Activated CD8-positive, alpha-beta T cell treated with anti-CD3 and anti-CD28 coated beads, Interleukin-2, amount 10 ng/mL, durations not matched to agents 7 days and 5 days (primary cell): ENCODE measurements around the gene CDK4. TPM values are rescaled to one million over a fixed set of nuclear protein-coding genes. Genes with fewer than 3 reads are reported as not detected.

Experiments used
- ATAC-seq: fragments of 150-1000 bp; cut with Tn5 transposase; one replicate; pipeline ENCODE4 v1.10.0; 2021; ENCODE audit warnings: moderate library complexity
- CTCF ChIA-PET: fragments of 350-600 bp; sonication (Branson Sonifier 250); formaldehyde crosslinking; loops from one replicate; lab custom pipeline; 2021; ENCODE audit warnings: antibody characterized with exemption; lab: Charles Lee
- POLR2A ChIA-PET: fragments of 350-600 bp; sonication (Branson Sonifier 250); formaldehyde crosslinking; loops from one replicate; lab custom pipeline; 2021; ENCODE audit warnings: antibody characterized with exemption; lab: Charles Lee
- DNase-seq: peaks from one replicate; pipeline ENCODE4 v3.0.0-alpha.2; 2020
- H3K27ac Mint-ChIP-seq: one replicate; pipeline ENCODE4 v1.8.0; 2021; ENCODE audit warnings: mild to moderate bottlenecking, mixed read lengths
- H3K27me3 Mint-ChIP-seq: one replicate; pipeline ENCODE4 v1.8.0; 2021; ENCODE audit warnings: low read depth, mixed read lengths
- H3K36me3 Mint-ChIP-seq: one replicate; pipeline ENCODE4 v1.8.0; 2021; ENCODE audit warnings: low read depth, mixed read lengths
- H3K4me1 Mint-ChIP-seq: one replicate; pipeline ENCODE4 v1.8.0; 2021; ENCODE audit warnings: low read depth, mixed read lengths
- H3K4me3 Mint-ChIP-seq: one replicate; pipeline ENCODE4 v1.8.0; 2021; ENCODE audit warnings: mild to moderate bottlenecking, mixed read lengths
- H3K9me3 Mint-ChIP-seq: one replicate; pipeline ENCODE4 v1.8.0; 2022; ENCODE audit warnings: mixed read lengths; ENCODE audit not compliant: insufficient read depth
- total RNA-seq, 2 experiments: library from RNA; stranded (reverse); gene quantifications; one replicate each; pipeline ENCODE4 v1.2.3, GENCODE V29; 2021

Gene CDK4
- total RNA-seq, 2 experiments from 2014 or later = 132 to 146 TPM

DNA sequence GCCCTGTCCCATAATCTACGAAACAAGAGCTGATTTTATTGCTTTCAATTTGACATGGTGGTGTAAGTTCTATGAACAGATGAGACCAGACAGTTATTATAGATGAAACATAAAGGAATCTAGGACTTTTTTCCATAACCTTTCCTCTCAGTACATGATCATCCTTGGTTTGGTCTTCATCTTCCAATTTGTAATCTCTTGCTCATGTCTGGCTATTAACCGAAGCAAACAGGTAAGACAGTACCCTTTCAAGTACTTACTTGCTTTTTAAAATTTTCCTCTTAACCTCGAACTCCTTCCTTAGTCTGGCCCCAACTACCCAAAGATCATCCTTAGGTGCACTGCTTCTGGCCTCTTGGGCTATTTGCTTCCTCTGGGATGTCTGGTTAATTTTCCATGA lies 6.1 kb downstream of the CDK4 start:
- CTCF ChIA-PET = interaction anchor here (2.0 kb wide), 1 partner anchor 287 kb away, joined by 4 read pairs; no protein-coding TSS in a partner anchor
- H3K27ac Mint-ChIP-seq = peak overlapping the region; percentile 94
- H3K4me1 Mint-ChIP-seq = peaks cover 55% of the 10 kb centered on the region

DNA sequence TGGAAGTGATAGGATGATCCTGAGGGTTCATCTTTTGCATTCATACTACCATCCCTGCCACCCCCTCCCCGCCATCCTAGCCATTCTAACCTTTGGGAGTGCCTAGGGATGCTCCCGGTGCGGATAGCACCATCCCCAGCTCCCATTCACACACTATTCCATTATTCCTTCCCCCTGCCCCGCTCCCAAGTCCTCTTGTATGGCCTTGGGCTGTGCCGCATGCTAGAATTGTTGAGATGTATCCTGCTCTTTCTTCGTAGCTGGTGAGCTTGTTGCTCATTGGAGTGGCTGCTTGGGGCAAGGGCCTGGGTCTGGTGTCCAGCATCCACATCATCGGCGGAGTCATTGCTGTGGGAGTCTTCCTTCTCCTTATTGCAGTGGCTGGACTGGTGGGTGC lies 6.6 kb downstream of the CDK4 start:
- Mint-ChIP-seq H3K27me3 (no peaks in the 10 kb centered on the region), H3K9me3 (no peaks in the 10 kb centered on the region), H3K27ac (peak overlapping the region; percentile 94), H3K36me3 (peaks cover 44% of the 10 kb centered on the region), H3K4me3 (peak overlapping the region; percentile 92), H3K4me1 (peaks cover 55% of the 10 kb centered on the region)
- ChIA-PET POLR2A (interaction anchor here (0.6 to 1.3 kb wide), 3 partner anchors 14 to 160 kb away, joined by 3 to 4 read pairs (median 3); no protein-coding TSS in a partner anchor), CTCF (interaction anchor here (0.9 to 2.0 kb wide), 7 partner anchors 9 to 287 kb away, joined by 3 to 12 read pairs (median 4); no protein-coding TSS in a partner anchor)
- ATAC-seq = no peak
- DNase-seq = no peak

More for the DNA sequence above, 6.1 kb downstream of the CDK4 start:
- POLR2A ChIA-PET = no interaction called here
- DNase-seq = no peak
- Mint-ChIP-seq H3K27me3 (no peaks in the 10 kb centered on the region), H3K9me3 (no peaks in the 10 kb centered on the region), H3K4me3 (peak overlapping the region; percentile 92), H3K36me3 (peaks cover 44% of the 10 kb centered on the region)
- no peak for ATAC-seq

DNA sequence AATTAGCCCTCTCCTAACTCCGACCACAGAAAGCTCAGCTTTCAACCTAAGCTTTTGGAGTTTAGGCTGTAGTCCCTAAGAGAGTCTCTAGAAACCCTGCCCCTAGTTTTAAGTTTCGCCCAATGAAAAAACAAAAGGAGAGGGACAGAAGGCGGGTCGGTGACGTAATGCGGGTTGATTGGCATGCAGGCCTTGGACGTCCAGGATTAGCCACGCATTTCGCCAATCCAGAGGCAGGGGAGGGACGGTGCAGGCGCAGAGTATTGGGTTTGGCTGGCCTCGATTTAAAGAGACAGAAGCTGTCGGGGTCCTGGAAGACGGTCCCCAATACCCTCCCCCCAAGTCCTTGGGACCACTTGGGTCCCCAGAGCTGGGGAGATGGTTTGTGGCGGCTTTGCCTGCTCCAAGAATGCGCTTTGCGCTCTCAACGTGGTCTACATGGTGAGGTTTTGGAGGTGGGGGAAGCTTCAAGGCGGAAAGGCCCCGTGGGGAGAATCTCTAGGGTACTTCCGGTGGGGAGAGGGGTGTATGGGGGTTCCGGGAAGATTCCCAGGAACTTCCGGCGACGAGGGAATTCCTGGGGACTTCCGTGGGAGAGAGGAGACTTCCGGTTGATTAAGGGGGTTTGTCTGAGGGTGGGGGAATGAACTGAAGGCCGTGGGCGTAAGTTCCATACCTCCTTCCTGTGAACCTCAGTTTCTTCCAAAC lies 7.2 kb downstream of the CDK4 start, which contains the start of gene TSPAN31:
TSS of gene TSPAN31 (plus strand) at position 263 of the 708 bp plus-strand sequence. CDS start at position 379, 116 bp downstream.
- peak; percentile 98 for DNase-seq
- peaks cover 41% of the 10 kb centered on the region for H3K36me3 Mint-ChIP-seq
- H3K4me3 Mint-ChIP-seq = peak within 1 kb of the TSS; percentile 92
- no peaks in the 10 kb centered on the region for H3K27me3 Mint-ChIP-seq
- H3K27ac Mint-ChIP-seq = peak within 1 kb of the TSS; percentile 94
- ChIA-PET POLR2A (interaction anchor here (0.6 to 1.3 kb wide), 6 partner anchors 14 to 1096 kb away, joined by 3 to 4 read pairs (median 4); partner anchors contain the start of gene INHBC), CTCF (interaction anchor here (0.7 to 2.0 kb wide), 10 partner anchors 9 to 286 kb away, joined by 3 to 12 read pairs (median 4); no protein-coding TSS in a partner anchor)
- H3K9me3 Mint-ChIP-seq = no peaks in the 10 kb centered on the region
- peak; percentile 80 for ATAC-seq
- peaks cover 53% of the 10 kb centered on the region for H3K4me1 Mint-ChIP-seq

DNA sequence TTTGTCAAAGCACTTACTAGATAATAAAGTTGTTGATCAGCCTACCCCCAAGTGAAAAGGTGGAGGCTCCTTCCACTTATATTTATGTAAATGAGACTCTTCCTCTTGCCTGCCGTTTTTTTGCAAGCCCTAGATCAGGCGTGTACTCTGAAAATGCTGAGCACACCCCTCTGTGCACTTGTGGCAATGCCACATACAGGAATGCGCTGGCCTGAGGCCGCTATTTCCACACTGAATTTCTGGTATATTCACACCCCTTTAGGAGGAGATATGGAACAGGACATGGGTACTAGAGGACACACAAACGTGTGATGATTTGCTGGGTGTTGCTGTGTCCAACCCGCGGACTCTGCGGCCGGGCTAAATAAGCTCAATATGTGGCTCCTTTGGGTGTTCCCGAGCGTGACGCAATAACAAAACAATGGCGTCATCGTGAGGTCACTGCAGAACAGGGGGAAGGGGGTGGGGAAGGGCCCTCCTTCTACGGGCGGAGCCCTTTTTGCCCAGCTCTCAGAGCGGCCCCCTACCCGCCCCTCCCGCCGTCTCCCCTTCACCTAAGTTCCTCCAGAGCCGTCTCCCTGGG lies 7.8 kb downstream of the CDK4 start:
- Mint-ChIP-seq H3K36me3 (peaks cover 46% of the 10 kb centered on the region), H3K27ac (peak overlapping the region; percentile 94), H3K4me1 (peaks cover 60% of the 10 kb centered on the region), H3K9me3 (no peaks in the 10 kb centered on the region), H3K27me3 (no peaks in the 10 kb centered on the region), H3K4me3 (peak overlapping the region; percentile 92)
- CTCF ChIA-PET = interaction anchor here (0.7 to 2.0 kb wide), 10 partner anchors 10 to 285 kb away, joined by 3 to 12 read pairs (median 4); no protein-coding TSS in a partner anchor
- ATAC-seq = peak; percentile 21
- POLR2A ChIA-PET = interaction anchor here (0.5 to 1.3 kb wide), 6 partner anchors 15 to 1095 kb away, joined by 3 to 4 read pairs (median 3); partner anchors contain the start of gene INHBC
- peak; percentile 86 for DNase-seq

DNA sequence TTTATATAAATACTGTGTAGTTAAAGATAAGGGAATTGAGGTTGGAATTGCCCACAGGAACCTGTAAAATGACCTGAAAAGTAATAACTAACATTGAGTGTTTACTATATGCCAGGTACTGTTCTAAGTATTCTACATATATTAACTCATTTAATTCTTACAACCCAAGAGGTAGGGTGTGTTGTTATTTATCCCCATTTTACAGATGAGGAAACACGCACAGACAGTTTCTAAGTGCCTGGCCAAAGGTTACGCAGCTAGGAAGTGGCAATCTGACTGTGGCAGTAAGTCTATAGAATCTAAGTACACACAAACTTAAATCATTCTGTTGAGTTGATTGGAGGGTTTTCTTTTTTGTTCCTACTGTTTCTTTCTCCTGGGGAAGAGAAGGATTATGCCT lies 8.3 kb downstream of the CDK4 start:
- H3K27ac Mint-ChIP-seq = peak overlapping the region; percentile 94
- ChIA-PET POLR2A (interaction anchor here (1.1 kb wide), 1 partner anchor 21 kb away, joined by 4 read pairs; no protein-coding TSS in a partner anchor), CTCF (interaction anchor here (0.8 to 2.0 kb wide), 7 partner anchors 13 to 285 kb away, joined by 3 to 12 read pairs (median 4); no protein-coding TSS in a partner anchor)
- no peak for DNase-seq
- H3K36me3 Mint-ChIP-seq = peaks cover 46% of the 10 kb centered on the region
- H3K4me1 Mint-ChIP-seq = peaks cover 61% of the 10 kb centered on the region
- no peaks in the 10 kb centered on the region for H3K9me3 Mint-ChIP-seq
- H3K27me3 Mint-ChIP-seq = no peaks in the 10 kb centered on the region
- H3K4me3 Mint-ChIP-seq = peak overlapping the region; percentile 92
- ATAC-seq = no peak

DNA sequence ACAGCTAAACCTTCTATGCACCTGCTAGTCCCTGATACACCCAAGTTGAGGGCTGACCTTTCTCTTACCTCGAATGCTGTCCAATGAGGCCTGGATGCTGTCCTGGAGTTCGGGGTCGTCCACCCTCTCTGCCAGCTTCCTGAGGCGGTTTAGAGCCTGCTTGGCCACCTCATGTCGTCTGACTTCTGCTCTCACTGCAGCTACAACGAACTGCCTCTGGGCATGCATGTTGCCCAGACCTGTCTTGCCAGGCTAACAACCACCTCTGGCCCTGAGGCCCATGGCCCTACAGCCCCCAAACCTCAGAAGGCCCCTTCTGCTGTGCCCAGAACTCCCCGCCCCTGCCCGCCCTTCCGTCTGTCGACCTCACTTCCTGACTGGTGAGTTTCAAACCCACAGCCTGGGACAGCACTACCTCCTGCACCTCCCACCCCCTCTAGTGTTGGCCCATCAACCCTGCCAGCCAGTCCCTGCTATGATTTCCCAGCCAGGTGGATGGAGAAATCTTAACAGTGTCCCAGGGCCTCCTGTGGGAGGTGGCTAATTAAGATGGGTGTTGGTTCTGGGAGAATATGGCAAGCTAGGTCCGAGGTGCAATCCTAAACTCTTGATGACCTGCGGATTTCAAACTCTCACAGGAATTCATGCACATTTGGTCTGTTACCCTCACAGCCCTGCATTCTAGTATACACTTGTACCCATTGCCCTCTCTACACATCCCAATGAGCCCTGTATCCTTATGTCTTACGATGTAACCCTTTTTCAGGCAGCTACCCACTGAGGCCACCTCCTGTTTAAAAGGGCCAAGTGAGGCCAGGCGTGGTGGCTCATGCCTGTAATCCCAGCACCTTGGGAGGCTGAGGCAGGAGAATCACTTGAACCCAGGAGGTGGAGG lies 10.0 kb downstream of the CDK4 start:
- Mint-ChIP-seq H3K4me3 (peak overlapping the region; percentile 90), H3K9me3 (no peaks in the 10 kb centered on the region), H3K27me3 (no peaks in the 10 kb centered on the region), H3K27ac (peak overlapping the region; percentile 92), H3K36me3 (peaks cover 32% of the 10 kb centered on the region), H3K4me1 (peaks cover 61% of the 10 kb centered on the region)
- POLR2A ChIA-PET = interaction anchor here (0.7 to 1.7 kb wide), 5 partner anchors 10 to 48 kb away, joined by 3 to 4 read pairs (median 4); partner anchors contain the start of genes CDK4 and OS9
- DNase-seq = peak; percentile 93
- CTCF ChIA-PET = interaction anchor here (0.7 to 3.7 kb wide), 26 partner anchors 8 to 312 kb away, joined by 3 to 26 read pairs (median 4); partner anchors contain the start of genes B4GALNT1, CDK4, GLI1 and OS9
- ATAC-seq = peak; percentile 66

DNA sequence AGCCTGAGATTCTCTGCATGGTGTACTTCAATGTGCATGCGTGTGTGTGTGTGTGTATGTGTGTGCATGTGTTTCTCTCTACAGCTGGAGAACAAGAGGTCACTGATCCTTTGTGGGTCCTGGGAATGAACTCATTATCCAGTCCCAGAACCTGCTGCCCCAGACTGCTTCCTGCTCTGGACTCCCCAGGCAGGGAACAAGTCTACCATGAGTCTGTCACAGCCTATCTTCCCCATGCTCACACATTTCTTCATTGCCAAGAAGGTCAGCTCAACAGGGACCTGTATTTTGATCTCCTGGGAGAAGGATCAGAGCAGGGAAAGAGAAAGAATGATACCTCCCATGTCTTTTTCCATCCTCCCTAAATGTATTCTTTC lies 10.7 kb downstream of the CDK4 start:
- H3K4me3 Mint-ChIP-seq = peak overlapping the region; percentile 90
- POLR2A ChIA-PET = interaction anchor here (0.7 to 1.7 kb wide), 6 partner anchors 11 to 47 kb away, joined by 3 to 5 read pairs (median 4); partner anchors contain the start of genes CDK4 and OS9

DNA sequence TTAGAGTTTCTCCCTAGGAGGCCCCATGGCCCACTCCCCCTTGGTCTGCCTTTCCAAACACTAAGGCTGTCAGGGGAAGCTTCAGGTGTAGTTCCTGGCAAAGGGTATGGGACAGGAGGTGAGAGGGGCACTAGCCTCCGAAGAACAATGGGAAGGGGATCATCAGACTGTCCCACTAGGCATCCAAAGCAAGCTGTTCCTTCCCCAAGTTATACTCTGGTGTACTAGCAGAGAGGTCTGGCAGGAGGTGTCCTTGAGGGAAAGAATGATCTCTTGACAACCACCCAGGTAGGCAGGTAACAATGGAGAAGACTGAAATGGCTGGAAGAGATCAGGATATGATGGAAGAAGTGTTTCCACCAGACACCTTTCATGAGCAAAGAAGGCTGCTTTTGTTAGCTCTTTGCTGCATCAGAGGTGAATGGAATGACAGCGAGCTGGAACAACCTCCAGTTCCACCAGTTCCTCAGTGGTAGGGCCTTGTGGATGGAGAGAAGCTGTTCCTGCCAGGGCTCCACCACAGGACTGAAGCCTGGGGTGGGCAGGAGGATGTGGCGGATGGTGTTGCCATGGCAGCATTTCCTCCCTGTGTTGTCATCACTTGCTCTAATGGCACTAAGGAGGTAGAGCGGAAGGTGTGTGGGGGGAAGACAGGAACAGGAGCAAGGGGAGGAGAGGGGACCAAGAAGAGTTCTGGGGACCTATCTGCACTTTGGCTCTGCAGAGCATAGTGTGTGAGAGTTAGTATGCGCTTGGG lies 11.3 kb downstream of the CDK4 start:
- CTCF ChIA-PET = interaction anchor here (0.8 to 3.7 kb wide), 23 partner anchors 9 to 311 kb away, joined by 3 to 26 read pairs (median 3); partner anchors contain the start of genes B4GALNT1, CDK4, DDIT3 and GLI1
- POLR2A ChIA-PET = interaction anchor here (0.7 to 1.7 kb wide), 5 partner anchors 11 to 47 kb away, joined by 3 to 5 read pairs (median 4); partner anchors contain the start of genes CDK4 and OS9

More for the DNA sequence above, 10.7 kb downstream of the CDK4 start:
- CTCF ChIA-PET = interaction anchor here (0.7 to 3.7 kb wide), 25 partner anchors 9 to 311 kb away, joined by 3 to 26 read pairs (median 3); partner anchors contain the start of genes B4GALNT1, CDK4, DDIT3 and GLI1
- Mint-ChIP-seq H3K4me1 (peaks cover 62% of the 10 kb centered on the region), H3K36me3 (peaks cover 33% of the 10 kb centered on the region), H3K27me3 (no peaks in the 10 kb centered on the region), H3K27ac (peak overlapping the region; percentile 92), H3K9me3 (no peaks in the 10 kb centered on the region)
- ATAC-seq (no peak), DNase-seq (no peak)

DNA sequence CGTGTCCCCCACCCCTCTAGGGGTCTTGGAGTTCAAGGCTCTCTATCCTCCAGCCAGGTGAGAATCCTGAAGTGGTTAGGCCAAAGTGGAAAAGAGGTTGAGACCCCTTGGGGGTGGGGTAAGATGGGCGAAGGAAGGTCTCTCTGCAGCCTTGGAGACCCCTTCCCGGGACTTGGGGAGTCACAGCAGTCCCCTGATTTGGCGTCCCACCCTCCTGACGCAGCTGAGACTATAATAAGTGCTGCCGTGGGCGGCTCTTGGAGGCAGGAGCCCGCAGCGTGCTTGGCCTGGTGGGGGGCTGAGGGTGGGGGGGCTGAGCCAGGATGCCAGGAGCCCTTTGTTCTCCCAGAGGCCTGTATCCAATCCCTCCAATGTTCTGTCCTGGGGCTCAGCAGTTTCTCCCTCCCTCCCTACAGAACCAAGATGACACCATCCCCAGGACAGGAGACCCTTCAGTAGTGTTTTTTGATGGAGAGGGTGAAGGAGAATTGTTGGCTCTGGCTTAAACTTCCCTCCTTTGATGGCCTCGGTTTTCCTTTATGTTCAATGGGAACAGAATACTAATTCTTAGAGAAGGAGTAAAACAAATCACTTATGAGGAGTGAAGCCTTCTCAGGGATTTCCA lies 12.1 kb downstream of the CDK4 start:
- no peak for ATAC-seq
- POLR2A ChIA-PET = no interaction called here

More for the DNA sequence above, 11.3 kb downstream of the CDK4 start:
- Mint-ChIP-seq H3K4me3 (peak overlapping the region; percentile 90), H3K27ac (peak overlapping the region; percentile 92), H3K4me1 (peaks cover 57% of the 10 kb centered on the region), H3K27me3 (no peaks in the 10 kb centered on the region), H3K9me3 (no peaks in the 10 kb centered on the region), H3K36me3 (peaks cover 32% of the 10 kb centered on the region)
- DNase-seq (peak; percentile 93), ATAC-seq (peak; percentile 63)

More for the DNA sequence above, 12.1 kb downstream of the CDK4 start:
- DNase-seq = no peak
- Mint-ChIP-seq H3K4me1 (peaks cover 51% of the 10 kb centered on the region), H3K4me3 (peak overlapping the region; percentile 90), H3K36me3 (peaks cover 37% of the 10 kb centered on the region), H3K27me3 (no peaks in the 10 kb centered on the region), H3K27ac (peak overlapping the region; percentile 74), H3K9me3 (no peaks in the 10 kb centered on the region)
- CTCF ChIA-PET = interaction anchor here (2.5 to 3.7 kb wide), 2 partner anchors 16 to 157 kb away, joined by 21 to 26 read pairs; no protein-coding TSS in a partner anchor
